Keratinocyte (primary cell): ENCODE measurements around the gene DLG4.

ENCODE experiments used
- EZH2 ChIP-seq: IDR thresholded peaks from one replicate; pipeline ENCODE4 v1.6.1; 2012; ENCODE audit warnings: inconsistent platforms, mild to moderate bottlenecking, low read length, moderate library complexity
- TF ChIP-seq, protein P1 (sequence below), 3 experiments: IDR thresholded peaks in 1 of 3; conservative IDR thresholded peaks in 1 of 3; optimal IDR thresholded peaks in 1 of 3; 2 replicates in 2 of 3; 3 replicates in 1 of 3; pipeline versions ENCODE3 to v1.5.1; 2011; ENCODE audit warnings: low read length in 3 of 3, mild to moderate bottlenecking in 3 of 3, moderate library complexity in 2 of 3, control low read depth in 1 of 3, inconsistent platforms in 1 of 3; ENCODE audit not compliant: insufficient read depth in 2 of 3; ENCODE audit errors: extremely low read depth in 1 of 3

DNA sequence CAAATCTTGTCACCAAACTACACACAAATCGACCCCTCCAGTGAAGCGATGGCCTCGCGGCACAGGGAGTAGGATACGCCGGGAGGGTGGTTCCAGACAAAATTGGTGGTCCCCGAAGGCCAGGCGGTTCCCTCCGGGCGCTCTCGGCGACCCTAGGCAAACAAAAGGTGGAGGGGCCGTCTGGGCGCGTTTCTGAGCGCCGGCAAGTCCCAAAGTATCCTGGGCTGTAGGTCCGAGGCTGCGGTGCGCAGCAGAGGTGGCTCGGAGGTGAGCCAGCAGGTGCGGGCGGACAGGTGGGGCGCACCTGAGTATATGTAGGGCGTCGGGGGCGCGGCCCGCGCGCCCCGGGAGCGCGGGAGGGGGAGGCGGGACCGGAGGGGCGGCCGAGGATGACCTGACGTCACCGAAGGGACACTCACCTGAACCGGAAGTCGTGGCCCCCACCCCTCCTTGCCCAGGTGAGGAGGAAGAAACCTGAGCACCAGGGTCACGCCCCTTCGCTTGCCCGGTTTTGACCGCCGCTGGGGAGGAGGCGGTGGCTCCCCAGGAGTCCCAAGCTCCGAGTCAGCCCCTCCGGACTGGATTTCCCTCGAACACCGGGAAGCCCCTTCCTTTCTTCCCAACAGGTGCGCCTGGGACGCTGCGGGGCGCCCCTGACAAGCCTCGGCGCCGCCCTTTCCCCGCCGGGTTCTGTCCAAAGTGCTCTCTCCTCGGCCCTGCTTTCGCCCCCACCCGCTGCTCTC, 42.7 kb upstream of the DLG4 start, which contains the start of gene CLDN7:
- TF ChIP-seq, protein P1, sequence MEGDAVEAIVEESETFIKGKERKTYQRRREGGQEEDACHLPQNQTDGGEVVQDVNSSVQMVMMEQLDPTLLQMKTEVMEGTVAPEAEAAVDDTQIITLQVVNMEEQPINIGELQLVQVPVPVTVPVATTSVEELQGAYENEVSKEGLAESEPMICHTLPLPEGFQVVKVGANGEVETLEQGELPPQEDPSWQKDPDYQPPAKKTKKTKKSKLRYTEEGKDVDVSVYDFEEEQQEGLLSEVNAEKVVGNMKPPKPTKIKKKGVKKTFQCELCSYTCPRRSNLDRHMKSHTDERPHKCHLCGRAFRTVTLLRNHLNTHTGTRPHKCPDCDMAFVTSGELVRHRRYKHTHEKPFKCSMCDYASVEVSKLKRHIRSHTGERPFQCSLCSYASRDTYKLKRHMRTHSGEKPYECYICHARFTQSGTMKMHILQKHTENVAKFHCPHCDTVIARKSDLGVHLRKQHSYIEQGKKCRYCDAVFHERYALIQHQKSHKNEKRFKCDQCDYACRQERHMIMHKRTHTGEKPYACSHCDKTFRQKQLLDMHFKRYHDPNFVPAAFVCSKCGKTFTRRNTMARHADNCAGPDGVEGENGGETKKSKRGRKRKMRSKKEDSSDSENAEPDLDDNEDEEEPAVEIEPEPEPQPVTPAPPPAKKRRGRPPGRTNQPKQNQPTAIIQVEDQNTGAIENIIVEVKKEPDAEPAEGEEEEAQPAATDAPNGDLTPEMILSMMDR (optimal IDR thresholded peaks at IDR 0.05 in 1 of 3, IDR thresholded peaks at IDR 0.05 in 1 of 3, conservative IDR thresholded peaks at IDR 0.05 in 1 of 3; ENCODE audit: extremely low read depth in 1 of 3, insufficient read depth in 2 of 3, low read length in 3 of 3), result peak in 1 of 3 experiments; percentile 6
- TF ChIP-seq EZH2, result no peak
